G401 (cell line): ENCODE results near the gene TC2N. TPM values are rescaled to one million over a fixed set of nuclear protein-coding genes. Genes with fewer than 3 reads are reported as not detected.
"Not testable (repeated sequence)": the region's sequence is repeated elsewhere in the genome, so short reads cannot be mapped to it uniquely, and the experiment has no call there.

Experiments used
- DNase-seq: peaks from one replicate; pipeline ENCODE4 v3.0.0-alpha.2; 2015; ENCODE audit warnings: low spot score
- in situ Hi-C: cut with HindIII; loops from 2 replicates; pipeline ENCODE4 v1.10.0; 2016; ENCODE audit warnings: low sequenced_read_pairs, mixed read lengths
- total RNA-seq: library from RNA; depleted of rRNA; stranded (reverse); fragments of >200 nt; shearing (Covaris generic); gene quantifications from 2 replicates; pipeline ENCODE4 v1.2.3, GENCODE V29; 2014

The TC2N gene
- total RNA-seq, 1 experiment from 2014 or later, result not detected

GRCh38 chr14:91872517-91873470 lies 5.5 kb upstream of the TC2N start:
- in situ Hi-C loops, result no loop called here
- no peak for DNase-seq

- DNase-seq, result no peak
- in situ Hi-C loops, result no loop called here
Measured at GRCh38 chr14:91872011-91872501, 4.7 kb upstream of the TC2N start.

GRCh38 chr14:91871401-91871800 lies 4.1 kb upstream of the TC2N start:
- DNase-seq, in situ Hi-C loops: not testable (repeated sequence)

GRCh38 chr14:91870890-91871289 lies 3.6 kb upstream of the TC2N start:
- no peak for DNase-seq
- in situ Hi-C loops, result no loop called here

- DNase-seq, result no peak
- in situ Hi-C loops, result no loop called here
Measured at GRCh38 chr14:91870001-91870400, 2.7 kb upstream of the TC2N start.

- in situ Hi-C loops, result no loop called here
- DNase-seq, result no peak
Measured at GRCh38 chr14:91869556-91869955, 2.2 kb upstream of the TC2N start.

GRCh38 chr14:91866511-91867295 lies 633 bp downstream of the TC2N start:
- in situ Hi-C loops, result no loop called here
- no peak for DNase-seq

- no peak for DNase-seq
- in situ Hi-C loops, result no loop called here
Measured at GRCh38 chr14:91866061-91866460, 1.3 kb downstream of the TC2N start.

- in situ Hi-C loops, result no loop called here
- no peak for DNase-seq
Measured at GRCh38 chr14:91862417-91862816, 4.9 kb downstream of the TC2N start.

GRCh38 chr14:91861091-91861490 lies 6.2 kb downstream of the TC2N start:
- DNase-seq, result no peak
- in situ Hi-C loops, result no loop called here

GRCh38 chr14:91860238-91860637 lies 7.1 kb downstream of the TC2N start:
- in situ Hi-C loops, result no loop called here
- DNase-seq, result no peak

- DNase-seq, result no peak
- in situ Hi-C loops, result no loop called here
Measured at GRCh38 chr14:91858536-91859275, 8.6 kb downstream of the TC2N start.

GRCh38 chr14:91857614-91858013 lies 9.7 kb downstream of the TC2N start:
- no peak for DNase-seq
- in situ Hi-C loops, result no loop called here

- in situ Hi-C loops, result no loop called here
- no peak for DNase-seq
Measured at GRCh38 chr14:91854327-91854934, 12.9 kb downstream of the TC2N start.

GRCh38 chr14:91851563-91851962 lies 15.8 kb downstream of the TC2N start:
- no peak for DNase-seq
- in situ Hi-C loops, result no loop called here

- in situ Hi-C loops, result no loop called here
- DNase-seq, result no peak
Measured at GRCh38 chr14:91848504-91849001, 18.8 kb downstream of the TC2N start.

- no peak for DNase-seq
- in situ Hi-C loops, result no loop called here
Measured at GRCh38 chr14:91847693-91848092, 19.6 kb downstream of the TC2N start.

GRCh38 chr14:91845652-91846051 lies 21.7 kb downstream of the TC2N start:
- no peak for DNase-seq
- in situ Hi-C loops, result no loop called here

- DNase-seq, in situ Hi-C loops: not testable (repeated sequence)
Measured at GRCh38 chr14:91845056-91845455, 22.3 kb downstream of the TC2N start.
